Keratinocyte (primary cell): ENCODE measurements around the gene FAM227A.

Experiments used
- CTCF ChIP-seq, 3 experiments: IDR thresholded peaks in 1 of 3; conservative IDR thresholded peaks in 1 of 3; optimal IDR thresholded peaks in 1 of 3; 2 replicates in 2 of 3; 3 replicates in 1 of 3; pipeline versions ENCODE3 to v1.5.1; 2011; ENCODE audit warnings: low read length in 3 of 3, mild to moderate bottlenecking in 3 of 3, moderate library complexity in 2 of 3, control low read depth in 1 of 3, inconsistent platforms in 1 of 3; ENCODE audit not compliant: insufficient read depth in 2 of 3; ENCODE audit errors: extremely low read depth in 1 of 3
- EZH2 ChIP-seq: IDR thresholded peaks from one replicate; pipeline ENCODE4 v1.6.1; 2012; ENCODE audit warnings: inconsistent platforms, mild to moderate bottlenecking, low read length, moderate library complexity

- TF ChIP-seq CTCF (optimal IDR thresholded peaks at IDR 0.05 in 1 of 3, IDR thresholded peaks at IDR 0.05 in 1 of 3, conservative IDR thresholded peaks at IDR 0.05 in 1 of 3; ENCODE audit: extremely low read depth in 1 of 3, insufficient read depth in 2 of 3, low read length in 3 of 3): no peak
- TF ChIP-seq EZH2: no peak
These were observed 14.6 kb downstream of the FAM227A start for GRCh38 chr22:38641476-38642040.
